Activated naive CD8-positive, alpha-beta T cell treated with anti-CD3 and anti-CD28 coated beads, Interleukin-2, amount 50 U/mL, for 24 hours (primary cell): Measurements from ENCODE around the gene NTRK2.
"Not testable (repeated sequence)": the region's sequence is repeated elsewhere in the genome, so short reads cannot be mapped to it uniquely, and the experiment has no call there.

Experiments used
- ATAC-seq: fragments of 150-1000 bp; cut with Tn5 transposase; one replicate; pipeline ENCODE4 v1.10.0; 2021
- DNase-seq: peaks from one replicate; pipeline ENCODE4 v3.0.0; 2021
- H3K27ac Mint-ChIP-seq: one replicate; pipeline ENCODE4 v1.8.0; 2021; ENCODE audit warnings: mild to moderate bottlenecking, mixed read lengths
- H3K27me3 Mint-ChIP-seq: one replicate; pipeline ENCODE4 v1.8.0; 2021; ENCODE audit warnings: mixed read lengths
- H3K36me3 Mint-ChIP-seq: one replicate; pipeline ENCODE4 v1.8.0; 2021; ENCODE audit warnings: low read depth, mixed read lengths
- H3K4me1 Mint-ChIP-seq: one replicate; pipeline ENCODE4 v1.8.0; 2021; ENCODE audit warnings: mixed read lengths
- H3K4me3 Mint-ChIP-seq: one replicate; pipeline ENCODE4 v1.8.0; 2021; ENCODE audit warnings: mild to moderate bottlenecking, moderate library complexity, mixed read lengths
- H3K9me3 Mint-ChIP-seq: one replicate; pipeline ENCODE4 v1.8.0; 2021; ENCODE audit warnings: mixed read lengths

The NTRK2 gene

DNA sequence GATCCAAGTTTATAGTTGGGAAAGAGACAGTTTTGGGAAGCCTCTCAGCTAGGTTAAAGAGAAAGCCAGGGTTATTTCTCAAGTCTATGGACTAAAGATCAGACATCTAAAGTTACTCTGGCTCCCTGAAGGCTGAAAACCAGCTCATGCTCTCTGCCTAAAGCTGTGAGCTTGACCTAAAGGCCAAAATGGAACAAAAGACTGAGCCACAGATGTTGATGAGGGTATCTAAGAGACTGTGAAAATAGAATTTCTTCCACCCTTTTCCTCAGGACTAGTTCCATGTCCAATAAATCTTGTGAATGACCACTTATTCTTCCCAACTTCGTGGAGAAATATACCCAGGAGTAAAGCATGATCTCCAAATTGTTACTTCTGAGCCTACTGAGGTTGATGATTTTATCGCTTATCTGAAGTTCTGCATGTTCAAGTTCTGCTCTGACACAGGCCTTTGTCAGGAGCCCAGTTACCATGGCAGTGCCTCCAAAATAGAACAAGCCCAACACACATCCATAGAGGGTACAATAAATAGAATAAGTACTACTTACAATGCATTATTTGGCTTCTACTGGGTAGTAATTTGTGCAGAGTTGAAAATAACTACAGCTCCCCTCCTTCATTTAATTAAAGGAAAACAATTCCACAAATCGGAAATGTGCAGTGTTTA is 373.6 kb downstream of the NTRK2 start:
- ATAC-seq (no peak), DNase-seq (no peak)
- H3K36me3 Mint-ChIP-seq = no peaks in the 10 kb centered on the region
- H3K27ac Mint-ChIP-seq = no peak overlapping the region
- no peaks in the 10 kb centered on the region for H3K4me1 Mint-ChIP-seq
- H3K27me3 Mint-ChIP-seq = no peaks in the 10 kb centered on the region
- no peaks in the 10 kb centered on the region for H3K9me3 Mint-ChIP-seq
- no peak overlapping the region for H3K4me3 Mint-ChIP-seq

DNA sequence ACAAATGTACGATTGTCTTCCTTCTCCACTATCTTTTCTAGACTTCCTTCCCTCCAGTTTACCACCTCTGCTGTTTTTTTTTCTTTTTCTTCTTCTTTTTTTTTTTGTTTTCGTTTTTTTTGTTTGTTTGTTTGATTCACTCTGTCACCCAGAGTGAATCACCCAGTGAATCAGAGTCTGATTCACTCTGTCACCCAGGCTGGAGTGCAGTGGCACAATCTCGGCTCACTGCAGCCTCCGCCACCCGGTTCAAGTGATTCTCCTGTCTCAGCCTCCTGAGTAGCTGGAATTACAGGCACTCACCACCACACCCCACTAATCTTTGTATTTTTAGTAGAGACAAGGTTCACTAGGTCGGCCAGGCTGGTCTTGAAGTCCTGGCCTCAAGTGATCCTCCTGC is 375.7 kb downstream of the NTRK2 start:
- DNase-seq (no peak), ATAC-seq (no peak)
- no peaks in the 10 kb centered on the region for H3K27me3 Mint-ChIP-seq
- H3K9me3 Mint-ChIP-seq = no peaks in the 10 kb centered on the region
- no peak overlapping the region for H3K27ac Mint-ChIP-seq
- H3K4me1 Mint-ChIP-seq = no peaks in the 10 kb centered on the region
- H3K4me3 Mint-ChIP-seq = no peak overlapping the region
- H3K36me3 Mint-ChIP-seq = no peaks in the 10 kb centered on the region

DNA sequence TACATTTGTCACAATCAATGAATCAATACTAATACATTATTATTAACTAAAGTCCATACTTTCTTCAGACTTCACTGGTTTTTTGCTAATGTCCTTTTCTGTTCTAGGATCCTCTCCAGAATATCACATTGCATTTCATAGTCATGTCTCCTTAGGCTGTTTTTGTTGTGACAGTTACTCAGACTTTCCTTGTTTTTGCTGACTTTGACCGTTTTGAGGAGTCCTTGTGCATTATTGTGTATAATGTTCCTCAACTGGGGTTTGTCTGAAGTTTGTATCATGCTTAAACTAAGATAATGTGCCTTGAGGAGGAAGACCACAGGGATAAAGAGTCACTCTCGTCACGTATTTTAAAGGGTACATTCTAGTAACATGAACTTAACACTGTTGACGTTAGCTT is 376.9 kb downstream of the NTRK2 start:
- Mint-ChIP-seq H3K4me3 (no peak overlapping the region), H3K36me3 (no peaks in the 10 kb centered on the region), H3K27ac (no peak overlapping the region), H3K4me1 (no peaks in the 10 kb centered on the region), H3K27me3 (no peaks in the 10 kb centered on the region), H3K9me3 (peaks cover 3% of the 10 kb centered on the region)
- ATAC-seq (no peak), DNase-seq (no peak)

DNA sequence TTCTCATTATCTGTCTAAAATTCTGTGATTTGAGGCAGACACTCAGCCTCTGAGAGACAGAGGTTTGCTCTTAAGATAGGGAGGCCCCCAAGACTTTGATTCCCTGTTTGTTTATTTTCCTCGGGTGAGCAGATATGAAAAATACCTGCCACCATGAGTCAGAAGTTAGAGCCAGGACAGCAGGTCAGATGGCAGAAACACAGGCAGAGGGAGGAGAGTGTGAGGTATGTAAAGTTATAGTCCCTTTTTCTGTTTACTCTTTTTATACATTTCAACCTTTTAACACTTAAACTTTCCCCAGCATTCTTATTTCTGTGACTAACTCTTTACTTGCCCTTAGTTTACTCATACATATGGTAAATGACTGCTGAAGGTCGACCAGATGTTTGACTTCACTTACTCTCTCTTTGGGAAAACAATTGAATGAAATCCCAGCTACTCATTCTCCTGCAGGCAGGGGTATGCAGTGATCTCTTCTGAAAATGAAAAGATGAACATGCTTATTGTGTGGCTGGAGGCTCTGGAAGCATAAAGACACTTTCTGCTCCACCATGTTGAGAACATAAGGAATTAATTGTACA is 383.8 kb downstream of the NTRK2 start:
- no peaks in the 10 kb centered on the region for H3K4me1 Mint-ChIP-seq
- peaks cover 3% of the 10 kb centered on the region for H3K27me3 Mint-ChIP-seq
- H3K9me3 Mint-ChIP-seq = peaks cover 3% of the 10 kb centered on the region
- no peaks in the 10 kb centered on the region for H3K36me3 Mint-ChIP-seq
- no peak for DNase-seq
- no peak overlapping the region for H3K27ac Mint-ChIP-seq
- H3K4me3 Mint-ChIP-seq = no peak overlapping the region
- no peak for ATAC-seq

DNA sequence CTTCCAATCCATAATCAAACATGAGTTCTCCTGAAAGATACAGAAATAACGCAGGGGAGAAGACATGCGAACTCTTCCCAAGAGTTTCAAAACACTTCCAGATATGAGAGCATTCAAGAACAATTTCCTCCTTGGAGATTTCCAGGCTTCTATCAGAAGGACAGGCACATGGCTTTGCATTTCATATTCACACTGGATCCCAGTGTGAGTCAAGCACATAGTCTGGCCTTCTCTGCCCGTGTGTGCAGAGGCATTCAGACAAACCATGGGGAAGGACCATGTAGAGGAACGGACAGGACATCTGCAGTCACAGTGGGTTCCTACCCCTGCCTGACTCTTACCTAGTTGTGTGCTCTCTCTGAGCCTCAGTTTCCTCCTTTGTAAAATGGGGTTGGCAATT is 384.5 kb downstream of the NTRK2 start:
- ATAC-seq (no peak), DNase-seq (no peak)
- Mint-ChIP-seq H3K9me3 (peaks cover 3% of the 10 kb centered on the region), H3K27me3 (peaks cover 3% of the 10 kb centered on the region), H3K4me3 (no peak overlapping the region), H3K27ac (no peak overlapping the region), H3K4me1 (no peaks in the 10 kb centered on the region), H3K36me3 (no peaks in the 10 kb centered on the region)

DNA sequence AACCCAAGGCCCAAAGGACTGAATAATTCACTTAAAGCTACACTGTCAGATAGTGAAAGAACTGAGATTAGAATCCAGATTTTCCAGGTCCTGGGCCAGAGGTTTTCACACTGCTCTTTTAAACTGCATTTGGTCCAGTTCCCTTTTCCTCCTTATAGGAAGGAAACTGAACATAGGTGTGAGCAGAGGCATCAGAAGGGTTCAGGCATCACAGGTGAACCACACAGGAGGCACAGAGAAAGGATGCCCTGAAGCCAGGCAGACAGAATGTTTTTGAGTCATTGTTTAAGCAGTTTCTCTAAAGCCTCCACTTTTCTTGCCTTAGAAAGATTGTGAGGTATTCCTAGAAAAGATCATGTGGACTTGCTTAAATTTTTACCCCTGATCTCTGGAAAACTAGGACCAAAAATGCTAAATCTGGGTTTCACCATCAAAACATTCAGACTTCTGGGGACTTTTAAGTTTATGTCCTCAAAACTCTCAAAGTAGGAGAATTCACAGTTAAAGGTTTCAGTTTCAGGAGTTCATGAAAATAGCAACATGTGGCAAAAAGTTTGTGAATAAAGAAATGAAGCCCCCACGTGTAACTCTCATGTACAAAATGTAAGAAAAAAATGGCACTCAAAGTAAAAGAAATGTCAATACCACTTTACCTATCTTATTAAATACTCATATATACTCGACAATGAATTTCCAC is 386.1 kb downstream of the NTRK2 start:
- H3K27me3 Mint-ChIP-seq = peaks cover 3% of the 10 kb centered on the region
- no peak overlapping the region for H3K4me3 Mint-ChIP-seq
- ATAC-seq = no peak
- H3K36me3 Mint-ChIP-seq = no peaks in the 10 kb centered on the region
- H3K27ac Mint-ChIP-seq = no peak overlapping the region
- no peak for DNase-seq
- peaks cover 3% of the 10 kb centered on the region for H3K9me3 Mint-ChIP-seq
- no peaks in the 10 kb centered on the region for H3K4me1 Mint-ChIP-seq

DNA sequence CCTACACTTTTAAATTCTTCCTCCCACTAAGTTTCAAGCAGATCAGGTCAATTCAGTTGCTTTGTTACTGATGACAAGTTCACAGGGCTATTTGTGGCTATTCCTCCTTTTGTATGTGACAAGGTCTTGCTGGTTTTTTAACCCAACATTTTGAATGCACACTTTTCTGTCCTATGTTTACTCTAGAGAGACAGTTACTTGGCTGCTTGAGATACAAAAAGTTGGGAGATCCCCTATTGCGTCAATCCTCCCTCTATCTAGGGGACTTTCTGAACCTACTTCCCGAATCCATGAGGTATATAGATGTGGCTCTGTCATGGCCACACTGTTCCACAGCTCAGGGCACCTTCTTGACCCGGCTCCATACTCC is 386.7 kb downstream of the NTRK2 start:
- Mint-ChIP-seq H3K36me3 (no peaks in the 10 kb centered on the region), H3K4me1 (no peaks in the 10 kb centered on the region), H3K9me3 (peaks cover 3% of the 10 kb centered on the region), H3K4me3 (no peak overlapping the region), H3K27me3 (peaks cover 3% of the 10 kb centered on the region), H3K27ac (no peak overlapping the region)
- DNase-seq = no peak
- no peak for ATAC-seq

DNA sequence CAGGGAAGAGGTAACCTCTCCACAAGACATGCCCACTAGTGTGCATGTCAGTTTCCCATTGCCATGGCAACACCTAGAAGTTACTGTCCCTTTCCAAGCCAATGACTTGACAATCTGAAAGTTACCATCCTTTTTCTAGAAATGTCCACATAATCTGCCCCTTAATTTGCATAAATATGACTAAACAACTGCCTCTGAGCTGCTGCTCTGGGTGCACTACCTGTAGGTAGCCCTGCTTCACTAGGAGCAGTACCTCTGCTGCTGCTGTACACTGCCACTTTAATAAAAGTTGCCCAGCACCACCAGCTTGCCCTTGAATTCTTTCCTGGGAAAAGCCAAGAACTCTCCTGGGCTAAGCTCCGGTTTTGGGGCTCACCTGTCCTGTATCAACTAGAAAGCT is 392.4 kb downstream of the NTRK2 start:
- no peak for DNase-seq
- no peak for ATAC-seq
- Mint-ChIP-seq H3K27me3 (peaks cover 3% of the 10 kb centered on the region), H3K4me1 (no peaks in the 10 kb centered on the region), H3K36me3 (no peaks in the 10 kb centered on the region), H3K9me3 (peaks cover 3% of the 10 kb centered on the region), H3K27ac (no peak overlapping the region), H3K4me3 (no peak overlapping the region)

DNA sequence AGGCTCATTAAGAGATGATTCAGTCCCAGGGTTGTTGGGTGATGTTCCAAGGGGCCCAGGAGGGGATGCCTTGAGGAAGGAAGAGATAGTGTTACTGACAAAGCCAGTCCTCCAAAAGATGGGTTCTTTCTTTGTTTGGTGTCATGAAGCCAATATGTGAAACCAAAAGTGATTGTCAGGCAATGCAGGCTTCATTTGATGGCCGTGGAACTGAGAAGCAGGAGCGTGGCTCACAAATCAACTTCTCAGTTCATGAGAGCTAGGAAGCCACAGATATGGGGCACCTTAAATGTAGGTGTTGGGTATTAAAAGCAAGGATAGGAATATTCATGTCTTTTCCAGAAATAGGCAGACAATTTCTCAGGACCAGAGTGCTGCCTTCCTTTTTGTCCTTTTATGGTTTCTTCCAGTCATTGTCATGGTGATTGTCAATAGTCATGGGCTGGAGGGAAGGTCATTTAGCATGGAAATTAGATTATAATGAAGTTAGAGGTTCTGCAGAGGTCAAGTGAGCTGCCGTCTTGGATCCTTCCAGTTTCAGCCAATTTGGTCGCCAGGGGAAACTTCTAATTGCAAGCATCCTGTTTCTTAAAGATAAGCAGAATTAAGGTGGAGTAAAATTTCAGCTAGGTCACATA is 393.0 kb downstream of the NTRK2 start:
- no peak for ATAC-seq
- H3K36me3 Mint-ChIP-seq = no peaks in the 10 kb centered on the region
- H3K4me3 Mint-ChIP-seq = no peak overlapping the region
- H3K27me3 Mint-ChIP-seq = peaks cover 3% of the 10 kb centered on the region
- no peaks in the 10 kb centered on the region for H3K4me1 Mint-ChIP-seq
- peaks cover 3% of the 10 kb centered on the region for H3K9me3 Mint-ChIP-seq
- H3K27ac Mint-ChIP-seq = no peak overlapping the region
- no peak for DNase-seq

DNA sequence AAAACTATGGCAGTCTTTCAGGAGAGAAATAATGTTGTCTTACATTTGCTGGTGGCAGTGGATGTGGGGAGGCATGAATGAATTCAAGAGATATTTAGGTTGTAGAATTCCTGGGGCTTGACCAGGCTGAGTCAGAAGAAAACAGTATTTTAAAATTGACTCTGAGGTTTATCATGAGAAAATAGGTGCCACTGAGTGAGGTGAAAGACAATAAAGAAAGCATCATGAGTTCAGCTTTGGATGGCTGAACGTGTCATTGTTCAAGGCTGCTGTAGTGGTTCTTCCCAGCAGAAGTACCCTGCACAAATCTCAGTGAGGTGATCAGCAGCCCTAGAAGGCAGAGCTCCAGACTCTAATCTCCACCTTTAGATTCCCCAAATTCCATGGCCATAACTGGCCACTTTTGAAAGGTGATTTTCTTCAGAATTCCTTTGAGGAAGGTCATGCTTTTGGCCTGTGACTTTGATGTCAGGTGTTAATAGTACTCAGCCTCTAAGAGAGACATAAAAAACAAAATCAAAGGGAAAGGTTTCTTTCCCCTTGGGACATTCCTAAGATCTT is 395.4 kb downstream of the NTRK2 start:
- Mint-ChIP-seq H3K4me3 (no peak overlapping the region), H3K27ac (no peak overlapping the region), H3K27me3 (no peaks in the 10 kb centered on the region), H3K9me3 (peaks cover 9% of the 10 kb centered on the region), H3K4me1 (no peaks in the 10 kb centered on the region), H3K36me3 (no peaks in the 10 kb centered on the region)
- no peak for DNase-seq
- ATAC-seq = no peak

DNA sequence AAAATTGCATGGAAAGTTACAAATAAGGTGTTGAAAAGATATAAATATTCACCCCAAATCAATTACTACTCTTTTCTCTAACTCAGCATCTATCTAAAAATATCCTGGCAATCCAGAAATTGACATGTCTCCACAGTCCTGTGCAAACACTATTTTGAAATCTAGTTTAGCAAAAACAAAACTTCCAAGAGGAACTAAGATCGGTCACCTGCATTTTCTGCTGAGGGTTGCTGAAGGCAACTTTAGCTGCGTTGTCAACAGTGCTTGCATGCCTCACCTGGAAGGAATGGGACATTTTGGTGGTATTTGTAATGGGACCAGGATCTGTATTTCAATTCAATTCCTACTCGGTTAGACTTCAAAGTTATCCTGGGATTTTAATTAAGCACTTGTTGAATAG is 398.3 kb downstream of the NTRK2 start:
- DNase-seq (no peak), ATAC-seq (no peak)
- Mint-ChIP-seq H3K36me3 (no peaks in the 10 kb centered on the region), H3K4me3 (no peak overlapping the region), H3K27ac (no peak overlapping the region), H3K27me3 (no peaks in the 10 kb centered on the region), H3K4me1 (no peaks in the 10 kb centered on the region), H3K9me3 (peaks cover 9% of the 10 kb centered on the region)

DNA sequence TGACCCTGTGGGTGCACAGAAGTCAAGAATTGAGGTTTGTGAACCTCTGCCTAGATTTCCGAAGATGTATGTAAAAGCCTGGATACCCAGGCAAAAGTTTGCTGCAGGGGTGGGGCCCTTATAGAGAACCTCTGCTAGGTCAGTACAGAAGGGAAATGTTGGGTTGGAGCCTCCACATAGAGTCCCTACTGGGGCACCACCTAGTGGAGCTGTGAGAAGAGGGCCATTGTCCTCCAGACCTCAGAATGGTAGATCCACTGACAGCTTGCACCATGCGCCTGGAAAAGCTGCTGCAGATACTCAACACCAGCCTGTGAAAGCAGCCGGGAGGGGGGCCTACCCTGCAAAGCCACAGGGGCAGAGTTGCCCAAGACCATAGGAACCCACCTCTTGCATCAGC is 399.9 kb downstream of the NTRK2 start:
- not testable (repeated sequence) for H3K36me3 Mint-ChIP-seq, H3K27me3 Mint-ChIP-seq, H3K9me3 Mint-ChIP-seq, H3K4me3 Mint-ChIP-seq, H3K4me1 Mint-ChIP-seq, DNase-seq, H3K27ac Mint-ChIP-seq, ATAC-seq
